C4-2B (cell line): ENCODE measurements around the gene NFATC2.

ENCODE experiments used
- ZFX ChIP-seq: fragments of 450-650 bp; IDR thresholded peaks from 2 replicates; pipeline ENCODE4 v1.6.1; 2017
- TF ChIP-seq, protein P1 (sequence below): fragments of 450-650 bp; conservative IDR thresholded peaks from 2 replicates; pipeline ENCODE4 v1.5.1; 2017; ENCODE audit warnings: mild to moderate bottlenecking

DNA sequence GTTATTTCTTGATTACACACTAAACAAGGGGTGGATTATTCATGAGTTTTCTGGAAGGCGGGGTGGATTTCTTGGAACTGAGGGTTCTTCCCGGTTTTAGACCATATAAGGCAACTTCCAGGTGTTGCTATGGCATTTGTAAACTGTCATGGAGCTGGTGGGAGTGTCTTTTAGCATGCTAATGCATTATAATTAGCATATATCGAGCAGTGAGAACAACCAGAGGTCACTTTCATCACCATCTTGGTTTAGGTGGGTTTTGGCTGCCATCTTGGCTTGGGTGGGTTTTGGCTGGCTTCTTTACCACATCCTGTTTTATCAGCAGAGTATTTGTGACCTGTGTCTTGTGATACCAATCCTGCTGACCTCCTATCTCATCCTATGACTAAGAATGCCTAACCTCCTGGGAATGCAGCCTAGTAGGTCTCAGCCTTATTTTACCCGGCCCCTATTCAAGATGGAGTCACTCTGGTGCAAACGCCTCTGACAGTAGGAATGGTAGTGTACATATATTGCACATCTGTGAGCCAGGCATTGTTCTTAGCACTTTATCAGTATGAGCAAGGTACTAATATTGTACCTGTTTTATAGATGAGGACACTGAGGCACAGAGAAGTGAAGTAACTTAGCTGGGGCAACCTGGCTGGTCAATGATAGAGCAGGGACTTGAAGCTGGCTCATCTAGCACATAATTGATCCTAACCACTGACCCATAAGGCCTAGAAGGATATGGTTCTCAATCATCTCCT is 203.7 kb downstream of the NFATC2 start:
- TF ChIP-seq, protein P1, sequence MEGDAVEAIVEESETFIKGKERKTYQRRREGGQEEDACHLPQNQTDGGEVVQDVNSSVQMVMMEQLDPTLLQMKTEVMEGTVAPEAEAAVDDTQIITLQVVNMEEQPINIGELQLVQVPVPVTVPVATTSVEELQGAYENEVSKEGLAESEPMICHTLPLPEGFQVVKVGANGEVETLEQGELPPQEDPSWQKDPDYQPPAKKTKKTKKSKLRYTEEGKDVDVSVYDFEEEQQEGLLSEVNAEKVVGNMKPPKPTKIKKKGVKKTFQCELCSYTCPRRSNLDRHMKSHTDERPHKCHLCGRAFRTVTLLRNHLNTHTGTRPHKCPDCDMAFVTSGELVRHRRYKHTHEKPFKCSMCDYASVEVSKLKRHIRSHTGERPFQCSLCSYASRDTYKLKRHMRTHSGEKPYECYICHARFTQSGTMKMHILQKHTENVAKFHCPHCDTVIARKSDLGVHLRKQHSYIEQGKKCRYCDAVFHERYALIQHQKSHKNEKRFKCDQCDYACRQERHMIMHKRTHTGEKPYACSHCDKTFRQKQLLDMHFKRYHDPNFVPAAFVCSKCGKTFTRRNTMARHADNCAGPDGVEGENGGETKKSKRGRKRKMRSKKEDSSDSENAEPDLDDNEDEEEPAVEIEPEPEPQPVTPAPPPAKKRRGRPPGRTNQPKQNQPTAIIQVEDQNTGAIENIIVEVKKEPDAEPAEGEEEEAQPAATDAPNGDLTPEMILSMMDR: no peak
- no peak for TF ChIP-seq ZFX
